IPS-20b (cell line): ENCODE measurements around the gene ASTN2.

Experiments used
- H3K27ac ChIP-seq: one replicate; pipeline ENCODE4 v1.5.1; 2013; ENCODE audit warnings: low read length
- H3K27me3 ChIP-seq: 2 replicates; pipeline ENCODE4 v1.6.1; 2013; ENCODE audit warnings: mild to moderate bottlenecking, low read length, inconsistent platforms; ENCODE audit not compliant: insufficient read depth
- H3K36me3 ChIP-seq: 2 replicates; pipeline ENCODE4 v1.6.1; 2013; ENCODE audit warnings: low read depth, mild to moderate bottlenecking, inconsistent platforms, low read length, moderate library complexity; ENCODE audit not compliant: insufficient read depth
- H3K4me1 ChIP-seq: 2 replicates; pipeline ENCODE4 v1.6.1; 2013; ENCODE audit warnings: mild to moderate bottlenecking, control low read depth, inconsistent platforms, low read length, moderate library complexity; ENCODE audit not compliant: insufficient read depth
- H3K4me3 ChIP-seq: 2 replicates; pipeline ENCODE4 v1.5.1; 2013; ENCODE audit warnings: mild to moderate bottlenecking, low read length, inconsistent platforms
- H3K9ac ChIP-seq: 2 replicates; pipeline ENCODE4 v1.6.1; 2013; ENCODE audit warnings: low read depth, mild to moderate bottlenecking, inconsistent platforms, low read length, moderate library complexity
- H3K9me3 ChIP-seq: 2 replicates; pipeline ENCODE4 v1.6.1; 2013; ENCODE audit warnings: mild to moderate bottlenecking, low read depth, low read length, inconsistent platforms; ENCODE audit not compliant: insufficient read depth

ASTN2 gene

GRCh38 chr9:117096138-117096537, 318.7 kb downstream of the ASTN2 start:
- H3K9ac ChIP-seq: no peak overlapping the region
- no peaks in the 10 kb centered on the region for H3K9me3 ChIP-seq
- no peak overlapping the region for H3K27ac ChIP-seq
- H3K27me3 ChIP-seq: no peaks in the 10 kb centered on the region
- H3K4me1 ChIP-seq: peaks cover 21% of the 10 kb centered on the region
- H3K36me3 ChIP-seq: no peaks in the 10 kb centered on the region
- H3K4me3 ChIP-seq: no peak overlapping the region

GRCh38 chr9:117095081-117095480, 319.8 kb downstream of the ASTN2 start:
- Histone ChIP-seq H3K4me3 (no peak overlapping the region), H3K27ac (no peak overlapping the region), H3K27me3 (no peaks in the 10 kb centered on the region), H3K4me1 (peaks cover 27% of the 10 kb centered on the region), H3K36me3 (no peaks in the 10 kb centered on the region), H3K9ac (no peak overlapping the region), H3K9me3 (no peaks in the 10 kb centered on the region)

- no peaks in the 10 kb centered on the region for H3K36me3 ChIP-seq
- H3K27me3 ChIP-seq: no peaks in the 10 kb centered on the region
- no peak overlapping the region for H3K4me3 ChIP-seq
- no peak overlapping the region for H3K9ac ChIP-seq
- peaks cover 27% of the 10 kb centered on the region for H3K4me1 ChIP-seq
- no peaks in the 10 kb centered on the region for H3K9me3 ChIP-seq
- no peak overlapping the region for H3K27ac ChIP-seq
Observed at GRCh38 chr9:117093891-117094844, 320.7 kb downstream of the ASTN2 start.

- no peaks in the 10 kb centered on the region for H3K9me3 ChIP-seq
- no peaks in the 10 kb centered on the region for H3K36me3 ChIP-seq
- peak overlapping the region; percentile 29; the same call in 1 of the 2 replicates for H3K9ac ChIP-seq
- H3K4me1 ChIP-seq: peaks cover 27% of the 10 kb centered on the region
- no peaks in the 10 kb centered on the region for H3K27me3 ChIP-seq
- H3K4me3 ChIP-seq: no peak overlapping the region
- H3K27ac ChIP-seq: no peak overlapping the region
Observed at GRCh38 chr9:117092582-117092981, 322.3 kb downstream of the ASTN2 start.

- Histone ChIP-seq H3K27me3 (no peaks in the 10 kb centered on the region), H3K9me3 (no peaks in the 10 kb centered on the region), H3K4me3 (no peak overlapping the region; the same call in 1 of the 2 replicates), H3K27ac (peak overlapping the region; percentile 27), H3K36me3 (no peaks in the 10 kb centered on the region), H3K9ac (peak overlapping the region; percentile 17; the same call in 1 of the 2 replicates), H3K4me1 (peaks cover 27% of the 10 kb centered on the region)
Observed at GRCh38 chr9:117091529-117091928, 323.3 kb downstream of the ASTN2 start.

- Histone ChIP-seq H3K27ac (no peak overlapping the region), H3K9ac (no peak overlapping the region), H3K36me3 (no peaks in the 10 kb centered on the region), H3K9me3 (no peaks in the 10 kb centered on the region), H3K4me1 (peaks cover 34% of the 10 kb centered on the region), H3K4me3 (no peak overlapping the region), H3K27me3 (no peaks in the 10 kb centered on the region)
Observed at GRCh38 chr9:117088786-117089185, 326.1 kb downstream of the ASTN2 start.

- no peak overlapping the region for H3K27ac ChIP-seq
- H3K4me3 ChIP-seq: no peak overlapping the region
- no peaks in the 10 kb centered on the region for H3K9me3 ChIP-seq
- H3K4me1 ChIP-seq: peaks cover 33% of the 10 kb centered on the region
- H3K9ac ChIP-seq: no peak overlapping the region
- H3K36me3 ChIP-seq: no peaks in the 10 kb centered on the region
- no peaks in the 10 kb centered on the region for H3K27me3 ChIP-seq
Observed at GRCh38 chr9:117088140-117088539, 326.7 kb downstream of the ASTN2 start.

GRCh38 chr9:117084221-117084620, 330.6 kb downstream of the ASTN2 start:
- Histone ChIP-seq H3K36me3 (no peaks in the 10 kb centered on the region), H3K9ac (no peak overlapping the region), H3K27ac (no peak overlapping the region), H3K4me1 (peaks cover 31% of the 10 kb centered on the region), H3K9me3 (no peaks in the 10 kb centered on the region), H3K27me3 (no peaks in the 10 kb centered on the region), H3K4me3 (no peak overlapping the region)

GRCh38 chr9:117083559-117083958, 331.3 kb downstream of the ASTN2 start:
- Histone ChIP-seq H3K36me3 (no peaks in the 10 kb centered on the region), H3K9me3 (no peaks in the 10 kb centered on the region), H3K9ac (no peak overlapping the region), H3K27ac (no peak overlapping the region), H3K4me3 (no peak overlapping the region), H3K27me3 (no peaks in the 10 kb centered on the region), H3K4me1 (peaks cover 31% of the 10 kb centered on the region)

GRCh38 chr9:117081641-117082317, 333.1 kb downstream of the ASTN2 start:
- Histone ChIP-seq H3K36me3 (no peaks in the 10 kb centered on the region), H3K27ac (peak overlapping the region; percentile 13)

GRCh38 chr9:117080765-117081390, 334.0 kb downstream of the ASTN2 start:
- H3K27ac ChIP-seq: no peak overlapping the region
- peak overlapping the region; percentile 6; the same call in 1 of the 2 replicates for H3K4me3 ChIP-seq
- no peak overlapping the region for H3K9ac ChIP-seq
- H3K36me3 ChIP-seq: no peaks in the 10 kb centered on the region
- no peaks in the 10 kb centered on the region for H3K27me3 ChIP-seq
- no peaks in the 10 kb centered on the region for H3K9me3 ChIP-seq
- H3K4me1 ChIP-seq: peaks cover 31% of the 10 kb centered on the region

More at GRCh38 chr9:117081641-117082317, 333.1 kb downstream of the ASTN2 start:
- no peaks in the 10 kb centered on the region for H3K9me3 ChIP-seq
- no peak overlapping the region for H3K9ac ChIP-seq
- H3K27me3 ChIP-seq: no peaks in the 10 kb centered on the region
- H3K4me1 ChIP-seq: peaks cover 31% of the 10 kb centered on the region
- H3K4me3 ChIP-seq: peak overlapping the region; percentile 21; the same call in 1 of the 2 replicates
